B cell (primary cell): ENCODE data around the gene TRIM44. TPM values are rescaled to one million over a fixed set of nuclear protein-coding genes. Genes with fewer than 3 reads are reported as not detected.

Experiments used
- ATAC-seq: fragments of 200-7000 bp; cut with Tn5 transposase; one replicate; pipeline ENCODE4 v1.10.0; 2021; ENCODE audit warnings: low read depth, mild to moderate bottlenecking, moderate number of reproducible peaks, moderate library complexity
- CTCF ChIA-PET: fragments of 350-600 bp; sonication (Branson Sonifier 250); formaldehyde crosslinking; loops from one replicate; lab custom pipeline; 2021; ENCODE audit warnings: antibody characterized with exemption, inconsistent platforms; lab: Charles Lee
- POLR2A ChIA-PET: fragments of 350-600 bp; sonication (Branson Sonifier 250); formaldehyde crosslinking; loops from one replicate; lab custom pipeline; 2021; ENCODE audit warnings: antibody characterized with exemption; lab: Charles Lee
- DNase-seq: peaks from one replicate; pipeline ENCODE4 v3.0.0; 2013
- H2AFZ ChIP-seq: 2 replicates; pipeline ENCODE4 v1.6.1; 2012; ENCODE audit warnings: mild to moderate bottlenecking, low read depth, low read length; ENCODE audit not compliant: insufficient read depth, poor library complexity, severe bottlenecking
- H3K27ac ChIP-seq, 2 donors: 1 replicate in 1 of 2; 2 replicates in 1 of 2; pipeline ENCODE4 v1.5.1; 2012 to 2013; ENCODE audit warnings: low read length in 2 of 2, mild to moderate bottlenecking in 2 of 2, moderate library complexity in 1 of 2
- H3K27me3 ChIP-seq, 4 experiments: fragments of 200-600 bp in 1 of 4; sonication (generic) in 1 of 4; replicated peaks in 1 of 4; 1 replicate in 2 of 4; 2 replicates in 2 of 4; pipeline versions ENCODE4 v1.6.1 to v1.7.0; 2013 to 2016; ENCODE audit warnings: low read length in 3 of 4, mild to moderate bottlenecking in 2 of 4, mixed read lengths in 1 of 4, moderate library complexity in 1 of 4; ENCODE audit not compliant: insufficient read depth in 4 of 4, control insufficient read depth in 3 of 4; ENCODE audit errors: control extremely low read depth in 1 of 4
- H3K36me3 ChIP-seq, 2 experiments: replicated peaks in 1 of 2; 1 replicate in 1 of 2; 2 replicates in 1 of 2; pipeline versions ENCODE4 v1.6.1 to v1.7.1; 2013; ENCODE audit warnings: low read length in 1 of 2; ENCODE audit not compliant: insufficient read depth in 2 of 2, control insufficient read depth in 1 of 2; ENCODE audit errors: control extremely low read depth in 1 of 2, extremely low read depth in 1 of 2
- H3K4me1 ChIP-seq, 2 donors: fragments of 200-600 bp in 1 of 2; sonication (generic) in 1 of 2; 1 replicate in 1 of 2; 2 replicates in 1 of 2; pipeline versions ENCODE4 v1.5.1 to v1.6.1; 2013 to 2017; ENCODE audit warnings: low read length in 2 of 2; ENCODE audit not compliant: control insufficient read depth in 2 of 2, insufficient read depth in 2 of 2
- H3K4me2 ChIP-seq: replicated peaks from 2 replicates; pipeline ENCODE3; 2012; ENCODE audit warnings: mild to moderate bottlenecking, low read depth, low read length; ENCODE audit not compliant: poor library complexity, severe bottlenecking
- H3K4me3 ChIP-seq, 5 experiments: fragments of 200-600 bp in 1 of 5; sonication (generic) in 1 of 5; 1 replicate in 3 of 5; 2 replicates in 2 of 5; pipeline versions ENCODE4 v1.5.1 to v1.7.0; 2011 to 2016; ENCODE audit warnings: low read length in 4 of 5, mild to moderate bottlenecking in 4 of 5, low read depth in 2 of 5, control low read depth in 1 of 5, moderate library complexity in 1 of 5; ENCODE audit not compliant: insufficient read depth in 1 of 5; ENCODE audit errors: control extremely low read depth in 1 of 5, extremely low read depth in 1 of 5
- H3K79me2 ChIP-seq: fragments of 200-600 bp; sonication (generic); one replicate; pipeline ENCODE4 v1.6.0; 2016; ENCODE audit warnings: low read length; ENCODE audit not compliant: control insufficient read depth, insufficient read depth
- H3K9ac ChIP-seq: fragments of 200-600 bp; sonication (generic); 2 replicates; pipeline ENCODE4 v1.6.1; 2017; ENCODE audit warnings: mild to moderate bottlenecking, low read length, moderate library complexity
- H3K9me3 ChIP-seq, 3 donors: one replicate each; pipeline versions ENCODE4 v1.6.1 to v1.7.1; 2013; ENCODE audit warnings: low read length in 2 of 3; ENCODE audit not compliant: control insufficient read depth in 2 of 3, insufficient read depth in 1 of 3; ENCODE audit errors: control extremely low read depth in 1 of 3
- H4K20me1 ChIP-seq: 2 replicates; pipeline ENCODE4 v1.6.0; 2012; ENCODE audit warnings: mild to moderate bottlenecking, low read length; ENCODE audit not compliant: insufficient read depth, control insufficient read depth, poor library complexity, severe bottlenecking
- H3K27ac Mint-ChIP-seq: one replicate; pipeline ENCODE4 v1.8.0; 2021; ENCODE audit warnings: mixed read lengths
- H3K27me3 Mint-ChIP-seq: one replicate; pipeline ENCODE4 v1.8.0; 2021; ENCODE audit warnings: mixed read lengths
- H3K4me1 Mint-ChIP-seq: one replicate; pipeline ENCODE4 v1.8.0; 2021; ENCODE audit warnings: mixed read lengths
- H3K4me3 Mint-ChIP-seq: one replicate; pipeline ENCODE4 v1.8.0; 2021; ENCODE audit warnings: mixed read lengths
- H3K9me3 Mint-ChIP-seq: one replicate; pipeline ENCODE4 v1.8.0; 2022; ENCODE audit warnings: mixed read lengths; ENCODE audit not compliant: insufficient read depth
- EZH2 ChIP-seq: IDR thresholded peaks from 2 replicates; pipeline ENCODE4 v1.6.1; 2012; ENCODE audit warnings: borderline replicate concordance, low read depth, mild to moderate bottlenecking, moderate library complexity, low read length; ENCODE audit not compliant: insufficient read depth, poor library complexity, severe bottlenecking
- WGBS: methylation state at CpG from one replicate; pipeline ENCODE4 v1.1.5; 2013; ENCODE audit warnings: missing lambda C conversion rate; ENCODE audit not compliant: insufficient coverage; 5-methylcytosine and 5-hydroxymethylcytosine counted together
- intact Hi-C: fragments of 100-400 bp; cut with micrococcal nuclease; formaldehyde crosslinking; loops from one replicate; pipeline ENCODE4 v1.10.0; 2022
- polyA plus RNA-seq: library from polyadenylated mRNA; depleted of rRNA; stranded (reverse); fragments of >200 nt; gene quantifications from 2 replicates; pipeline ENCODE4 v1.2.3, GENCODE V29; 2012
- total RNA-seq, 2 donors: library from RNA; stranded (reverse); fragments of 120-200 nt in 1 of 2; gene quantifications; 1 replicate in 1 of 2; 2 replicates in 1 of 2; pipeline versions ENCODE4 v1.2.3 to v1.2.4, GENCODE V29; 2013 to 2022
- TF ChIP-seq, protein P1 (sequence below): fragments of 200-600 bp; IDR thresholded peaks from one replicate; pipeline ENCODE4 v1.8.0; 2022; ENCODE audit warnings: antibody characterized with exemption, mild to moderate bottlenecking

The TRIM44 gene
- total and polyA plus RNA-seq, 2 donors (not counting 1 experiment from before 2014, with no cell fraction given) = 39.1 to 71.1 TPM

DNA sequence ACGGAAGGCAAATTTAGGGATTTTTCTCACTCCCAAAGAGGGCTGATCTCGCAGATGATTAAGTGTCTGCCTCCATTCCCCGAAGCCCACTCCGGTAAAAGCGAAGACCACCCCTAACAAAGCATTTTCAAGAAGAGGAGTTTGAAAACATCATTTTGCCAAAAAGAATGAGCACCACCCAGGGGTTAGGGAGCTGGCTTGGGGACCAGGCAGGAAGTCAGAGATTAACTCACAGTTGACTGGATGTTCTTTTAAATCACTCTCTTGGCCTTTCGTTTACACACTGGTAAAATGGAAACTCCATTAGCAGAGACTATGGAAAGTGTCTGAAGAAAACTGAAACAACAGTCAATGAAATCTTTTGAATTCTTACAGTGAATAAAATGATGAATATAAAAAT is 7.9 kb upstream of the TRIM44 start:
- no peaks in the 10 kb centered on the region for H3K9me3 Mint-ChIP-seq
- peaks cover 64% of the 10 kb centered on the region for H3K27me3 Mint-ChIP-seq
- Histone ChIP-seq H4K20me1 (no peaks in the 10 kb centered on the region), H3K36me3 (no peaks in the 10 kb centered on the region), H3K4me1 (no peaks in the 10 kb centered on the region), H3K27ac (no peak overlapping the region), H2AFZ (no peak overlapping the region), H3K9ac (no peak overlapping the region), H3K9me3 (no peaks in the 10 kb centered on the region), H3K27me3 (peaks cover 0 to 14% (median 9%) of the 10 kb centered on the region in 4 experiments), H3K4me3 (no peak overlapping the region), H3K79me2 (no peaks in the 10 kb centered on the region), H3K4me2 (no peak overlapping the region)
- H3K4me1 Mint-ChIP-seq = no peaks in the 10 kb centered on the region
- intact Hi-C loops = no loop called here
- H3K4me3 Mint-ChIP-seq = no peak overlapping the region
- DNase-seq (no peak), ATAC-seq (no peak)
- POLR2A ChIA-PET = no interaction called here
- H3K27ac Mint-ChIP-seq = no peak overlapping the region
- CTCF ChIA-PET = no interaction called here
- WGBS = 93% methylated on average over 3 of the region's 6 CpGs
- TF ChIP-seq EZH2 = no peak
- TF ChIP-seq, protein P1, sequence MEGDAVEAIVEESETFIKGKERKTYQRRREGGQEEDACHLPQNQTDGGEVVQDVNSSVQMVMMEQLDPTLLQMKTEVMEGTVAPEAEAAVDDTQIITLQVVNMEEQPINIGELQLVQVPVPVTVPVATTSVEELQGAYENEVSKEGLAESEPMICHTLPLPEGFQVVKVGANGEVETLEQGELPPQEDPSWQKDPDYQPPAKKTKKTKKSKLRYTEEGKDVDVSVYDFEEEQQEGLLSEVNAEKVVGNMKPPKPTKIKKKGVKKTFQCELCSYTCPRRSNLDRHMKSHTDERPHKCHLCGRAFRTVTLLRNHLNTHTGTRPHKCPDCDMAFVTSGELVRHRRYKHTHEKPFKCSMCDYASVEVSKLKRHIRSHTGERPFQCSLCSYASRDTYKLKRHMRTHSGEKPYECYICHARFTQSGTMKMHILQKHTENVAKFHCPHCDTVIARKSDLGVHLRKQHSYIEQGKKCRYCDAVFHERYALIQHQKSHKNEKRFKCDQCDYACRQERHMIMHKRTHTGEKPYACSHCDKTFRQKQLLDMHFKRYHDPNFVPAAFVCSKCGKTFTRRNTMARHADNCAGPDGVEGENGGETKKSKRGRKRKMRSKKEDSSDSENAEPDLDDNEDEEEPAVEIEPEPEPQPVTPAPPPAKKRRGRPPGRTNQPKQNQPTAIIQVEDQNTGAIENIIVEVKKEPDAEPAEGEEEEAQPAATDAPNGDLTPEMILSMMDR = no peak

DNA sequence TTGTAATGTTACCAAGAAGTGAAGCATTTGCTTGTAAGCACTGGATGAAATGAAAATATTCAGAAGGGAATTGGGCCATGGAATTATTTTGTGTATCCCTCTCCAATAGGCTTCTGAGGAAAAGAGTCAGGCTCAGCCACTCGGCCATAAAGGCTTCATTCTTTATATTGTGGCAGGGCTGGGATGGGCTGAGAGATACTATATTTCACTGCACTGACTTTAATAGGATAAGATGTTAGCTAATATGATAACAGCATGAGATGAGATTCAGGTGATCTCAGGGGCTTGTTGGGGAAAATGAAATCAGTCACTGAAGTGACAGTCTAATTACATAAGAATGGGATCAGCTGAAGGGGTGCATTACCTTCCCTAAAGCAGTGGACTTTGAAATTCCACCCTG is 7.3 kb upstream of the TRIM44 start:
- Histone ChIP-seq H4K20me1 (no peaks in the 10 kb centered on the region), H3K4me1 (no peaks in the 10 kb centered on the region), H2AFZ (no peak overlapping the region), H3K9me3 (no peaks in the 10 kb centered on the region), H3K27ac (no peak overlapping the region), H3K79me2 (peaks cover 5% of the 10 kb centered on the region), H3K4me2 (no peak overlapping the region), H3K4me3 (no peak overlapping the region), H3K9ac (no peak overlapping the region), H3K27me3 (peaks cover 0 to 14% (median 9%) of the 10 kb centered on the region in 4 experiments), H3K36me3 (no peaks in the 10 kb centered on the region)
- TF ChIP-seq, protein P1 = no peak
- TF ChIP-seq EZH2 = no peak
- DNase-seq = no peak
- no peak overlapping the region for H3K4me3 Mint-ChIP-seq
- H3K4me1 Mint-ChIP-seq = no peaks in the 10 kb centered on the region
- POLR2A ChIA-PET = no interaction called here
- H3K27me3 Mint-ChIP-seq = peaks cover 64% of the 10 kb centered on the region
- intact Hi-C loops = no loop called here
- CTCF ChIA-PET = no interaction called here
- H3K9me3 Mint-ChIP-seq = no peaks in the 10 kb centered on the region
- no CpG with 5 or more reads among the region's 1 CpG for WGBS
- H3K27ac Mint-ChIP-seq = no peak overlapping the region
- no peak for ATAC-seq
